Epithelial cell of proximal tubule (primary cell): ENCODE data around the gene C11orf68. TPM values are rescaled to one million over a fixed set of nuclear protein-coding genes. Genes with fewer than 3 reads are reported as not detected.

Experiments
- DNase-seq: peaks from one replicate; pipeline ENCODE4 v3.0.0-alpha.2; 2011; ENCODE audit warnings: low read depth
- H3K4me3 ChIP-seq: 2 replicates; pipeline ENCODE4 v1.5.1; 2011; ENCODE audit warnings: low read depth, mild to moderate bottlenecking, low read length
- total RNA-seq: library from RNA; depleted of rRNA; stranded (reverse); fragments of >200 nt; gene quantifications from 2 replicates; pipeline ENCODE4 v1.2.3, GENCODE V29; 2015
- TF ChIP-seq, protein P1 (sequence below): conservative IDR thresholded peaks from 2 replicates; pipeline ENCODE4 v1.5.1; 2012; ENCODE audit warnings: low read depth, mild to moderate bottlenecking, low read length

The C11orf68 gene
- total RNA-seq, 1 donor from 2014 or later, result 6.6 TPM

DNA sequence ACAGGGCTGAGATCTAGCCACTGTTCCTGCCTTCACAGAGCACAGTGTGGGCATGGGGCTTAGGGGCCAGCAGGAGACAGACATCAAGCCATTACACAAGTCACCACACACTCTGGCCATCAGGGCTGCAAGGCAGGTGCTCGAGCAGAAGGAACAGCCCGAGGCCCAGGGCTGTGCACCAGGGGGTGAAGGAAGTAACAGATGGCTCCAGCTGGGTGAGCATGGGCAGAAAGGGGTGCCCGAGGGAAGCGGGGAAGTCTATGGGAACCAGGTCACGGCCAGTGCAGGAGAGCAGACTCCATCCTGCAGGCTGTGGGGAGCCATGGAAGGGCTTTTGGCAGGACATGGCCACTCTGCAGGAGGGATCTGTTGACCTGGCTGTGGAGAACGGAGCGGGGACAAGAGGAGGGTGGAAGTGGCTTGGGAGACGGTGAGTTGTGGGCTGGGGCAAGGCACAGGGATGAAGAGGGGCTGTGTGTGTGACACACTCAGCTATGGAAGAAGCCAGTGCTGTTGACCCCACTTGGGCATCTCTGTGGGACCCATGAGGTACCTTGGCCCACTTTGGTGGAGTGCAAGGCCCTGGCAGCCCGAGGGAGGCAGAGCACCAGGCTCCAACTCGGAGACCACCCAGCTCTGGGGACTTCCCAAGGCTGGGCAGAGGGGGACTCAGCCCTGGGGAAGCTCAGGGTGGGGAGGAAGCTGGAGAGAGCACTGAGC is 3.6 kb downstream of the C11orf68 start:
- no peak overlapping the region for H3K4me3 ChIP-seq
- DNase-seq, result no peak
- TF ChIP-seq, protein P1, sequence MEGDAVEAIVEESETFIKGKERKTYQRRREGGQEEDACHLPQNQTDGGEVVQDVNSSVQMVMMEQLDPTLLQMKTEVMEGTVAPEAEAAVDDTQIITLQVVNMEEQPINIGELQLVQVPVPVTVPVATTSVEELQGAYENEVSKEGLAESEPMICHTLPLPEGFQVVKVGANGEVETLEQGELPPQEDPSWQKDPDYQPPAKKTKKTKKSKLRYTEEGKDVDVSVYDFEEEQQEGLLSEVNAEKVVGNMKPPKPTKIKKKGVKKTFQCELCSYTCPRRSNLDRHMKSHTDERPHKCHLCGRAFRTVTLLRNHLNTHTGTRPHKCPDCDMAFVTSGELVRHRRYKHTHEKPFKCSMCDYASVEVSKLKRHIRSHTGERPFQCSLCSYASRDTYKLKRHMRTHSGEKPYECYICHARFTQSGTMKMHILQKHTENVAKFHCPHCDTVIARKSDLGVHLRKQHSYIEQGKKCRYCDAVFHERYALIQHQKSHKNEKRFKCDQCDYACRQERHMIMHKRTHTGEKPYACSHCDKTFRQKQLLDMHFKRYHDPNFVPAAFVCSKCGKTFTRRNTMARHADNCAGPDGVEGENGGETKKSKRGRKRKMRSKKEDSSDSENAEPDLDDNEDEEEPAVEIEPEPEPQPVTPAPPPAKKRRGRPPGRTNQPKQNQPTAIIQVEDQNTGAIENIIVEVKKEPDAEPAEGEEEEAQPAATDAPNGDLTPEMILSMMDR, result no peak

DNA sequence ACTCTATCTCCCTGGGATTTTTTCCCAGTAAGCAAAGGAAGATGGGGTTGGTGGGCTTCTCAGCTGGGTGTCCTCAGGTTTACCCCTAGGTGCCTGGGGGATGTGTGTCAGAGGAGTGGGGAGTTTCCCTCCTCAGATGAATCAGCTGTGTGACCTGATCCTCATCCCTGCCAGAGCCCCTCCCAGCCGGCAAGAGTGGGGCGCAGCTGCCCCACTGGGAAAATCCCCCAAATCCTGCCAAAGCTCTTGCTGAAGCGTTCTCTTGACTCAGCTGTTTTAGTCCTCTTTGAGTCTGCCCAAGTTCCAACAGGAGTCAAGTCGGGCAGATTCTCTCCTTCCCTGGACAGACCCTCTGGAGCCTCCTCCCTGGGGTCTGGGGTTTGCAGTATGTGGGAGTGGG is 6.0 kb downstream of the C11orf68 start:
- no peak for DNase-seq
- TF ChIP-seq, protein P1, result no peak
- no peak overlapping the region for H3K4me3 ChIP-seq

DNA sequence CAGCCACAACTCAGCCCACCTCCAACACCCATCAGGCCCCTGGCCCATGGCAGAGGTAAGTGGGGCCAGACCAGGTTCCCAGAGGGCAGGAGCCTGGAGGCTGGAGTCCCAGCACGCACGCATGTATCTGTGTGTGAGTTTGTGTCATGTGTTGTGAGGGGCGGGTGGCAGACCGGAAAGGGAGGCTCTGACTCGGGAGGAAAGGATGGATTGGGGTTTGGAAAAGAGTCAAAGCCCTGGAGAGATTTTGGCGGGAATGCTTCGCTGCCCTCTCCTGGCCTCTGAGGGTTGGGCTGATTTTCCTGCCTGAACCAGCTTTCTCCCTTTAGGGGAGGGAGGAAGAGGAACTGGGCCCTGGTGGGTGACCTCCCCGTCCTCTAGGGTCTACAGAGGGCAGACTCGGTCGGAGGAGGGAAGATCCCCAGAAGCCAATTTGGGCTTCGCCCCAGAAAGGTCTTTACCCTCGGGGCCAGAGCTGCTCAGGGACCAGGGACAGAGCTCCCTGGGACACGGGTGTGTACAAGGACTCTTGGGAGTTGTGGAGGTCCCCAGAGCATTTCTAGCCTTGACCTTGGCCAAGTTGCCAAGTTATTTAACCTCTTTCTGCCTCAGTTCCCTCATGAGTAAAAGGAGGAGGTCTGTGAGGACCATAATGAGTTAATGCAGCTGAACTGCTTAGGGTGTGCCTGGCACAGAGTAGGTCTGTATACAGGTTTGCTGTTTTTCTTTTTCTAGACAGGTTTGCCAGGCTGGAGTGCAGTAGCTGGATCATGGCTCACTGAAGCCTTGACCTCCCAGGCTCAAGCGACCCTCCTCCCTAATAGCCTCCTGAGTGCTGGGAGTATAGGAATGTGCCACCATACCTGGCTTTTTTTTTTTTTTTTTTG is 6.9 kb downstream of the C11orf68 start:
- no peak for DNase-seq
- no peak overlapping the region for H3K4me3 ChIP-seq

DNA sequence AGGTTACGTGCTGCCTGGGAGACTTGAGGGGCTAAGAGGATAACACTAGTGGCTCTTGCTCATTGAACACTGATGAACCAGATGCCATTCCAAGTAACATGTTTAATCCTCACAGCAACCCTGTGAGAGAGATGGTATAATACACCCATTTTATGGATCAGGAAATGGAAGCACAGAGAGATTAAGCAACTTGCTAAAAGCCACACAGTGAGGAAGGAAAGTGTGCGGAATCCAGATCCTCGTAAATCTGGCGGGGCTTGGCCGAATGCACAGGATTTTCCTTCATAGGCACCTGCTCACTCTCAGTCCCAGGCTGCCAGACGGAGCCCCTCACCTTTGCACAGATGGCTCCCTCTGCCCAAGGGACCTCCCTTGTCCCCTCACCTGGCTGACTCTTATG is 11.0 kb downstream of the C11orf68 start:
- DNase-seq, result no peak
- TF ChIP-seq, protein P1, result no peak
- no peak overlapping the region for H3K4me3 ChIP-seq

More for the DNA sequence above, 6.9 kb downstream of the C11orf68 start:
- TF ChIP-seq, protein P1, result peak; percentile 32

DNA sequence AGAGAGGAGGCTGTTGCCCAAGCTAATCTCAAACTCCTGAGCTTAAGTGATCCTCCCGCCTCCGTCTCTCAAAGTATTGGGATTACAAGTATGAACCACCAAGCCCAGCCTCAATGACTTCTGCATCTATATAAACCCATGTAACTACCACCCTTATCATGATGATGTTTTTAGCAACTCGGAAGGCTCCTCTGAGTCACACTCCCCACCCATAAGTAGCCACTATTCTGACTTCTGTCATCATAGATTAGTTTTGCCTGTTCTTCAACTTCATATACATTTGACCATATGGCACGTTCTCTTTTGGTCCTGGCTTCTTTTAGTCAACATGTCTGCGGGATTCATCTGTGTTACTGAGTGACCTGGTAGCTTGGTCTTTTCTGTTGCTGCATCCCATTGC is 12.3 kb downstream of the C11orf68 start:
- no peak for DNase-seq
- no peak overlapping the region for H3K4me3 ChIP-seq
- TF ChIP-seq, protein P1, result no peak

DNA sequence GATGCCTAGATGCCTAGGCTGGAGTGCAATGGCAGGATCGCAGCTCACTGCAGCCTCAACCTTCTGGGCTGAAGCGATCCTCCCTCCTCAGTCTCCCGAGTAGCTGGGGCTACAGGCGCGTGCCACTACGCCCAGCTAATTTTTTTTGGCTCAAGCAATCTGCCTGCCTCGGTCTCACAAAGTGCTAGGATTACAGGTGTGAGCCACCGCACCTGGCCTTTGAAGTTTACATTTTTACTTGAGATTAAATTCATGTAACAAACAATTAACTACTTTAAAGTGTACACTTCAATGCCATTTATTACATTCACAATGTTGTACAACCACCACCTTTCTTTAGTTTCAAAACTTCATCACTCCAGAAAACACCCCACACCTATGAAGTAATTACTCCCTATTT is 15.1 kb downstream of the C11orf68 start:
- TF ChIP-seq, protein P1, result no peak
- DNase-seq, result no peak
- no peak overlapping the region for H3K4me3 ChIP-seq
